ENCODE data around the gene CCNK. TPM values are rescaled to one million over a fixed set of nuclear protein-coding genes. Genes with fewer than 3 reads are reported as not detected.
A peak's percentile ranks its signal among the peaks of the same experiment; 100 is the strongest.

The CCNK gene
- polyA plus RNA-seq, 2 of the 4 experiments (the other 2 are of a cell fraction), result 22.7 to 46.6 TPM

DNA sequence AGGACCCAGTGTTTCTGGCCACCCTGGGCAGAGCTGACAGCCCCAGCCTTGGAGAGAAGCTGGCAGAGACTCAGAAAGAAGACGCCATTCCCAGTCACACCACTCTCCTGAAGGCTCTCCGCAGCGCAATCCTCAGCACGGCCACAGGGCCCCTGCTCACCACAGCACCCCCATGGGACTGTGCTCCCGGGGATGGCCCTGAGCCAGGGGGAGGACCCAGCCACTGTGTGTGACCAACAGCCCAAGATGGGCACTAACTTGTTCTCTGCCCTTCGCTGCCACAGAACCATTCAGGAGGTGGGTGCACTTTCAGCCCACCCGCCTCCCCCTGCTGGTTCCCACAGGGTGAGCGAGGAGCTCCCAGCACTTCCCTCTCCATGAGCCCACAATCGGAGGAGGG, 57.1 kb downstream of the CCNK start:
- Histone ChIP-seq H3K4me2 (peak overlapping the region; percentile 65), H3K27ac (peak overlapping the region; percentile 69 to 92), H3K9me3 (no peaks in the 10 kb centered on the region), H3K4me1 (peaks cover 58% of the 10 kb centered on the region), H3K4me3 (no peak overlapping the region)
- ChIA-PET CTCF (interaction anchor here (0.6 to 9.4 kb wide), 6 partner anchors 9 to 142 kb away, joined by 3 to 67 read pairs (median 4); no protein-coding TSS in a partner anchor), POLR2A (no interaction called here)
- DNase-seq (ENCODE audit: low read depth in 1 of 2, low spot score in 1 of 2) (peak in 1 of 2 experiments; percentile 38), FAIRE-seq (no peak), ATAC-seq (peak; percentile 64 to 76)
- WGBS (ENCODE audit: missing lambda C conversion rate), result 49% methylated on average over 5 of the region's 9 CpGs
- TF ChIP-seq, protein P1, sequence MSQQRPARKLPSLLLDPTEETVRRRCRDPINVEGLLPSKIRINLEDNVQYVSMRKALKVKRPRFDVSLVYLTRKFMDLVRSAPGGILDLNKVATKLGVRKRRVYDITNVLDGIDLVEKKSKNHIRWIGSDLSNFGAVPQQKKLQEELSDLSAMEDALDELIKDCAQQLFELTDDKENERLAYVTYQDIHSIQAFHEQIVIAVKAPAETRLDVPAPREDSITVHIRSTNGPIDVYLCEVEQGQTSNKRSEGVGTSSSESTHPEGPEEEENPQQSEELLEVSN (IDR thresholded peaks at IDR 0.05; ENCODE audit: borderline replicate concordance, low read depth), result no peak
- no peak for TF ChIP-seq FOXS1 (CRISPR knock-in tag; IDR thresholded peaks at IDR 0.05)
- TF ChIP-seq BCL3 (IDR thresholded peaks at IDR 0.05), result no peak
- no peak for TF ChIP-seq KDM1A (IDR thresholded peaks at IDR 0.05; ENCODE audit: low read depth)
- TF ChIP-seq TP53 (CRISPR knock-in tag; IDR thresholded peaks at IDR 0.05), result no peak
- TF ChIP-seq, protein P2, sequence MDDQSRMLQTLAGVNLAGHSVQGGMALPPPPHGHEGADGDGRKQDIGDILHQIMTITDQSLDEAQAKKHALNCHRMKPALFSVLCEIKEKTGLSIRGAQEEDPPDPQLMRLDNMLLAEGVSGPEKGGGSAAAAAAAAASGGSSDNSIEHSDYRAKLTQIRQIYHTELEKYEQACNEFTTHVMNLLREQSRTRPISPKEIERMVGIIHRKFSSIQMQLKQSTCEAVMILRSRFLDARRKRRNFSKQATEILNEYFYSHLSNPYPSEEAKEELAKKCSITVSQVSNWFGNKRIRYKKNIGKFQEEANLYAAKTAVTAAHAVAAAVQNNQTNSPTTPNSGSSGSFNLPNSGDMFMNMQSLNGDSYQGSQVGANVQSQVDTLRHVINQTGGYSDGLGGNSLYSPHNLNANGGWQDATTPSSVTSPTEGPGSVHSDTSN (IDR thresholded peaks at IDR 0.05), result no peak
- no peak for TF ChIP-seq EHF (CRISPR knock-in tag; IDR thresholded peaks at IDR 0.05)
- no peak for TF ChIP-seq RFX5 (IDR thresholded peaks at IDR 0.05)
- no peak for TF ChIP-seq CEBPB (IDR thresholded peaks at IDR 0.05)
- no peak for TF ChIP-seq RAD21 (conservative IDR thresholded peaks at IDR 0.05 in 1 of 2, IDR thresholded peaks at IDR 0.05 in 1 of 2)
- no peak for TF ChIP-seq POLR2AphosphoS2 (conservative IDR thresholded peaks at IDR 0.05; ENCODE audit: low read length)
- TF ChIP-seq ESRRA (IDR thresholded peaks at IDR 0.05; ENCODE audit: borderline replicate concordance, low read length), result no peak

DNA sequence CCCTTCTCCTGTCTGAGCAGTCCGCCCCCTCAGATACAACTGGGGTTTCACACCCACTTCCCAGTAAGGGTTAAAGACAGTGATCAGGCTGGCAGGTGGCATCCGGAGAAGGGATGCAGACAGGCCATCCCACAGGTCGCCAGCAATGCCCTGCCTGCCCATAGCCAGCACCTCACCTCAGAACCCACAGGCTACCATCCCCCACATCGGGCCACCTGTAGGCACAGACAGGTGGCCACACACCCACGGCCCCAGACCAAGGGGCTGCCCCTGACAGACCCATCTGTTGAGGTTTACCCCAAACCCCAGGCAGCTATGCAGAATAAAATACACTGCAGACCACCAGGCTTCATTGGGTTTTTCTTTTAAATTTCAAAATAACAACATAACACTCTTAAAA, 57.5 kb downstream of the CCNK start:
- no peaks in the 10 kb centered on the region for H3K9me3 ChIP-seq
- no peak for ATAC-seq
- TF ChIP-seq POLR2A (IDR thresholded peaks at IDR 0.05; ENCODE audit: low read length) (no peak), BCL3 (IDR thresholded peaks at IDR 0.05) (no peak), BHLHE40 (IDR thresholded peaks at IDR 0.05; ENCODE audit: low read depth, low read length) (no peak), REST (IDR thresholded peaks at IDR 0.05) (no peak), JUNB (IDR thresholded peaks at IDR 0.05) (no peak), MYC (IDR thresholded peaks at IDR 0.05; ENCODE audit: borderline replicate concordance, low read length) (no peak), ZC3H11A (IDR thresholded peaks at IDR 0.05) (no peak), HOXA7 (CRISPR knock-in tag; IDR thresholded peaks at IDR 0.05) (no peak), RARB (CRISPR knock-in tag; IDR thresholded peaks at IDR 0.05) (no peak), FOSB (CRISPR knock-in tag; IDR thresholded peaks at IDR 0.05) (no peak), SMC3 (IDR thresholded peaks at IDR 0.05) (no peak), PHF8 (IDR thresholded peaks at IDR 0.05; ENCODE audit: borderline replicate concordance, low read depth) (no peak), CBX2 (IDR thresholded peaks at IDR 0.05; ENCODE audit: borderline replicate concordance, low read depth) (no peak)
- TF ChIP-seq, protein P3, sequence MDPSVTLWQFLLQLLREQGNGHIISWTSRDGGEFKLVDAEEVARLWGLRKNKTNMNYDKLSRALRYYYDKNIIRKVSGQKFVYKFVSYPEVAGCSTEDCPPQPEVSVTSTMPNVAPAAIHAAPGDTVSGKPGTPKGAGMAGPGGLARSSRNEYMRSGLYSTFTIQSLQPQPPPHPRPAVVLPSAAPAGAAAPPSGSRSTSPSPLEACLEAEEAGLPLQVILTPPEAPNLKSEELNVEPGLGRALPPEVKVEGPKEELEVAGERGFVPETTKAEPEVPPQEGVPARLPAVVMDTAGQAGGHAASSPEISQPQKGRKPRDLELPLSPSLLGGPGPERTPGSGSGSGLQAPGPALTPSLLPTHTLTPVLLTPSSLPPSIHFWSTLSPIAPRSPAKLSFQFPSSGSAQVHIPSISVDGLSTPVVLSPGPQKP (IDR thresholded peaks at IDR 0.05; ENCODE audit: low read depth, low read length), result no peak
- TF ChIP-seq, protein P4, sequence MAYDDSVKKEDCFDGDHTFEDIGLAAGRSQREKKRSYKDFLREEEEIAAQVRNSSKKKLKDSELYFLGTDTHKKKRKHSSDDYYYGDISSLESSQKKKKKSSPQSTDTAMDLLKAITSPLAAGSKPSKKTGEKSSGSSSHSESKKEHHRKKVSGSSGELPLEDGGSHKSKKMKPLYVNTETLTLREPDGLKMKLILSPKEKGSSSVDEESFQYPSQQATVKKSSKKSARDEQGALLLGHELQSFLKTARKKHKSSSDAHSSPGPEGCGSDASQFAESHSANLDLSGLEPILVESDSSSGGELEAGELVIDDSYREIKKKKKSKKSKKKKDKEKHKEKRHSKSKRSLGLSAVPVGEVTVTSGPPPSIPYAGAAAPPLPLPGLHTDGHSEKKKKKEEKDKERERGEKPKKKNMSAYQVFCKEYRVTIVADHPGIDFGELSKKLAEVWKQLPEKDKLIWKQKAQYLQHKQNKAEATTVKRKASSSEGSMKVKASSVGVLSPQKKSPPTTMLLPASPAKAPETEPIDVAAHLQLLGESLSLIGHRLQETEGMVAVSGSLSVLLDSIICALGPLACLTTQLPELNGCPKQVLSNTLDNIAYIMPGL (CRISPR knock-in tag; IDR thresholded peaks at IDR 0.05; ENCODE audit: borderline replicate concordance), result no peak
- FAIRE-seq, result no peak
- CTCF ChIA-PET, result interaction anchor here (1.1 to 9.4 kb wide), 5 partner anchors 13 to 65 kb away, joined by 3 to 67 read pairs (median 6); no protein-coding TSS in a partner anchor
- WGBS (ENCODE audit: missing lambda C conversion rate), result 60% methylated on average over 4 of the region's 5 CpGs
- no peak overlapping the region for H3K4me3 ChIP-seq
- peak overlapping the region; percentile 69 to 92; a peak in 5 of 6 replicates for H3K27ac ChIP-seq
- POLR2A ChIA-PET, result no interaction called here
- H3K4me1 ChIP-seq, result peaks cover 58% of the 10 kb centered on the region
- H3K4me2 ChIP-seq, result peak overlapping the region; percentile 65
- no peak for DNase-seq (ENCODE audit: low read depth in 1 of 2, low spot score in 1 of 2)
